Astrocyte (in vitro differentiated cells and primary cell): Measurements from ENCODE around the gene LTA.

Experiments used
- CTCF ChIP-seq: IDR thresholded peaks from 2 replicates; pipeline ENCODE4 v1.5.1; 2011; ENCODE audit warnings: low read depth, mild to moderate bottlenecking, inconsistent platforms, low read length, moderate library complexity; ENCODE audit not compliant: insufficient read depth
- EZH2 ChIP-seq: IDR thresholded peaks from 2 replicates; pipeline ENCODE4 v1.6.1; 2012; ENCODE audit warnings: mild to moderate bottlenecking, low read length, inconsistent platforms; ENCODE audit not compliant: insufficient read depth

GRCh38 chr6:31617010-31617409 is 44.9 kb downstream of the LTA start:
- no peak for TF ChIP-seq EZH2
- TF ChIP-seq CTCF: no peak
